Nephron progenitor cell (in vitro differentiated cells): ENCODE measurements around the gene BSG.

Experiments
- DNase-seq: peaks from one replicate; pipeline ENCODE4 v3.0.0; 2021
- H3K27ac Mint-ChIP-seq: 2 replicates; pipeline ENCODE4 v1.8.0; 2021; ENCODE audit warnings: mild to moderate bottlenecking, moderate library complexity, mixed read lengths
- H3K27me3 Mint-ChIP-seq: 2 replicates; pipeline ENCODE4 v1.8.0; 2021; ENCODE audit warnings: mild to moderate bottlenecking, low read depth, mixed read lengths; ENCODE audit not compliant: poor library complexity
- H3K36me3 Mint-ChIP-seq: 2 replicates; pipeline ENCODE4 v1.8.0; 2021; ENCODE audit warnings: low read depth, mixed read lengths
- H3K4me1 Mint-ChIP-seq: 2 replicates; pipeline ENCODE4 v1.8.0; 2021; ENCODE audit warnings: mixed read lengths
- H3K4me3 Mint-ChIP-seq: 2 replicates; pipeline ENCODE4 v1.8.0; 2021; ENCODE audit warnings: mild to moderate bottlenecking, moderate library complexity, mixed read lengths
- H3K9me3 Mint-ChIP-seq: 2 replicates; pipeline ENCODE4 v1.8.0; 2021; ENCODE audit warnings: mild to moderate bottlenecking, moderate library complexity, mixed read lengths
- TF ChIP-seq, protein P1 (sequence below): fragments of 200-600 bp; sonication (generic); IDR thresholded peaks from 2 replicates; pipeline ENCODE4 v1.5.0; 2021; ENCODE audit warnings: antibody characterized with exemption

The BSG gene

GRCh38 chr19:555474-555808, 17.0 kb upstream of the BSG start:
- TF ChIP-seq, protein P1, sequence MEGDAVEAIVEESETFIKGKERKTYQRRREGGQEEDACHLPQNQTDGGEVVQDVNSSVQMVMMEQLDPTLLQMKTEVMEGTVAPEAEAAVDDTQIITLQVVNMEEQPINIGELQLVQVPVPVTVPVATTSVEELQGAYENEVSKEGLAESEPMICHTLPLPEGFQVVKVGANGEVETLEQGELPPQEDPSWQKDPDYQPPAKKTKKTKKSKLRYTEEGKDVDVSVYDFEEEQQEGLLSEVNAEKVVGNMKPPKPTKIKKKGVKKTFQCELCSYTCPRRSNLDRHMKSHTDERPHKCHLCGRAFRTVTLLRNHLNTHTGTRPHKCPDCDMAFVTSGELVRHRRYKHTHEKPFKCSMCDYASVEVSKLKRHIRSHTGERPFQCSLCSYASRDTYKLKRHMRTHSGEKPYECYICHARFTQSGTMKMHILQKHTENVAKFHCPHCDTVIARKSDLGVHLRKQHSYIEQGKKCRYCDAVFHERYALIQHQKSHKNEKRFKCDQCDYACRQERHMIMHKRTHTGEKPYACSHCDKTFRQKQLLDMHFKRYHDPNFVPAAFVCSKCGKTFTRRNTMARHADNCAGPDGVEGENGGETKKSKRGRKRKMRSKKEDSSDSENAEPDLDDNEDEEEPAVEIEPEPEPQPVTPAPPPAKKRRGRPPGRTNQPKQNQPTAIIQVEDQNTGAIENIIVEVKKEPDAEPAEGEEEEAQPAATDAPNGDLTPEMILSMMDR, result no peak
- peaks cover 32% of the 10 kb centered on the region for H3K4me1 Mint-ChIP-seq
- H3K36me3 Mint-ChIP-seq, result peaks cover 8% of the 10 kb centered on the region
- DNase-seq, result no peak
- H3K27me3 Mint-ChIP-seq, result peaks cover 11% of the 10 kb centered on the region
- no peak overlapping the region for H3K27ac Mint-ChIP-seq
- no peak overlapping the region for H3K4me3 Mint-ChIP-seq
- H3K9me3 Mint-ChIP-seq, result peaks cover 7% of the 10 kb centered on the region

DNA sequence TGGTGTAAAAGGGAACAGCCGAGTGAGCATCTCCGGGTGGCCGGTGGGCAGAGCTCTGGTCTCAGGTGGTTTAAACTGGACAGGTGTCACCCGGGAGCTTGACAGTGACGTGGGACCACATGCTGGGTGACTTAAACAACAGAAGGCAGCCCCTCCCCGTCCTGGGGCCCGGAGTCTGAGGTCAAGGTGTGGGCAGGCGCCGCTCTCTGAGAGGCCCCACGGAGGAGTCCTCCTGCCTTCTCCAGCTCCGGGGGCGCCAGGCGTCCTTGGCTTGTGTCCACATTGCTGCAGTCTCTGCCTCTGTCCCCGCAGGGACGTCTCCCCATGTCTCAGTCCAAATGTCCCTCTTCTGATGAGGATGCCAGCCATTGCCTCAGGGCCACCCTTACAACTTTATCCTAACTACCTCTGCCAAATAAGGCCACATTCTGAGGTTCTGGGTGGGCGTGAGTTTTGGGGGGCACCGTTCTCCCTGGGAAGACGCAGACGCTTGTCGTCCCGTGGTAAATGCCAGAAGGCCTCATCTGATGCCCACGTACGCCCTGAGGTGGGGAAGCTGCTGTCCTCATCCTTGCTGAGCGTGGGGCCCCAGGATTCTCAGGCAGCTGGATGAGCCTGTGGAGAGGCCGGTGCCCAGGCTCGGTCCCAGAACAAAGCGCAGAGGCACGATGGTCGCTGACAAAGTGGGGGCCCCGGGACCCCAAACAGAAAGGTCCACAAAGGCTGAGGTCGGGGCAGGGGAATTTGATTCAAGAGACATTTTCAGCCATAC, 15.6 kb upstream of the BSG start:
- TF ChIP-seq, protein P1, result no peak
- Mint-ChIP-seq H3K9me3 (peaks cover 16% of the 10 kb centered on the region), H3K4me3 (no peak overlapping the region), H3K27me3 (peaks cover 11% of the 10 kb centered on the region), H3K27ac (no peak overlapping the region), H3K4me1 (peaks cover 24% of the 10 kb centered on the region), H3K36me3 (peaks cover 19% of the 10 kb centered on the region)
- DNase-seq, result no peak

DNA sequence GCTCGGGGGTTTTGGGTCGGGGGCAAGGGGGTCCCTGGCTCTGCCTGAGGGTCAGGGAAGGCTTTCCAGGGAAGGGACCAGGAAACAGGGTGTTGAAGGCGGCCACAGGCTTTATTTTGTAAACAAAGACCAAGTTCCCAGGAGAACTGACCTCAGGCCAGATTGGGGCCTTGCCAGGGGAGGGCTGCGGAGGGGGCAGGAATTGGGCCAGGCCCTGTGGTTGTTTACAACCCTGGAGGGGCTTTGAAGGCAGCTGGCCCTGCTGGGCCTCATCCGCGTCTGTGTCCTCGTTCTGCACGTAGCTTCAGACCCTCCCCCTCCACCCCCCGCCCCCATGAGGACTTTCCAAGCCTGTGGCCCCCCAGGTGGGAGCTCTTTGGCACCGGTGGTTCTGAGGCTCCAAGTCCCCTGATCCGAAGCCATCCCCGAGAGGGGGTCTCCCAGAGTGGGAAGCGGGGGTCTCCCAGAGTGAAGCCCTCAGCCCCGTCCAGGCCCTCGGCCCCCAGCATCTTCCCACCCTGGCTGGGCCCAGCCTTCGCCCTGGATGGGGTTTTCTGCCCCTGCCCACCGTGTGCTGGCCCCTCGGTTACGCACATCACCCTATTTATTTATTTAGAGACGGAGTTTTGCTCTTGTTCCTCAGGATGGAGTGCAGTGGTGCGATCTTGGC, 13.5 kb upstream of the BSG start:
- Mint-ChIP-seq H3K36me3 (peaks cover 35% of the 10 kb centered on the region), H3K4me1 (peaks cover 23% of the 10 kb centered on the region), H3K27ac (peak overlapping the region; percentile 98), H3K4me3 (peak overlapping the region; percentile 44), H3K27me3 (peaks cover 15% of the 10 kb centered on the region), H3K9me3 (peaks cover 32% of the 10 kb centered on the region)
- TF ChIP-seq, protein P1, result no peak
- DNase-seq, result no peak

- Mint-ChIP-seq H3K36me3 (peaks cover 35% of the 10 kb centered on the region), H3K27me3 (peaks cover 12% of the 10 kb centered on the region), H3K9me3 (peaks cover 32% of the 10 kb centered on the region), H3K4me1 (peaks cover 23% of the 10 kb centered on the region), H3K27ac (peak overlapping the region; percentile 99), H3K4me3 (no peak overlapping the region)
- TF ChIP-seq, protein P1, result no peak
- DNase-seq, result no peak
Observed at GRCh38 chr19:560121-560520, 12.3 kb upstream of the BSG start.

GRCh38 chr19:566403-566802, 6.0 kb upstream of the BSG start:
- TF ChIP-seq, protein P1, result no peak
- Mint-ChIP-seq H3K36me3 (peaks cover 44% of the 10 kb centered on the region), H3K27ac (peak overlapping the region; percentile 97), H3K27me3 (peaks cover 7% of the 10 kb centered on the region), H3K4me3 (peak overlapping the region; percentile 67), H3K4me1 (peaks cover 30% of the 10 kb centered on the region), H3K9me3 (peaks cover 43% of the 10 kb centered on the region)
- no peak for DNase-seq

DNA sequence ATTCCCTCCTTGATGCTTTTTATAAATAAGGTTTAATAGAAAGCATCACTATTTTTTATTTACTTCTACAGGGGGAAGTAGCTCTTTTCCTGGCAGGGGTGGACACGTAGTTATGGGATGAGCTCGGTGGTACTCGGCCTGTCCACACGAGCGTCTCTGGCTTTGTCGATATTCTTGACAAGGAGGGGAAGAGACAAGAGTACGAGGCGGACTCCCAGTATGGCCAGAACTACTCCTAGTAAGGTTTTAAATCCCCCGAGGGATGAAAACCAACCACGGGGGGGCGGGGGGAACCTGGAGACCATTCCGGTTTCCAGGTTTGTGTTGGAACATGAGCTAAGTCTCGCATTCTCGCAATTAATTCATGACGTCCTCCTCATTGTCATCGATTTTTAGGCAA, 5.6 kb upstream of the BSG start:
- Mint-ChIP-seq H3K36me3 (peaks cover 39% of the 10 kb centered on the region), H3K4me1 (peaks cover 31% of the 10 kb centered on the region), H3K4me3 (peak overlapping the region; percentile 67), H3K27me3 (peaks cover 7% of the 10 kb centered on the region), H3K9me3 (peaks cover 39% of the 10 kb centered on the region), H3K27ac (peak overlapping the region; percentile 97)
- no peak for DNase-seq
- TF ChIP-seq, protein P1, result no peak
